GM18868 (cell line): ENCODE measurements around the gene RERE.

Experiments
- ATAC-seq: cut with Tn5 transposase; IDR thresholded peaks from one replicate; pipeline ENCODE4 v1.9.1; 2021; ENCODE audit warnings: mild to moderate bottlenecking, moderate library complexity; ENCODE audit not compliant: unreplicated experiment

Gene RERE

GRCh38 chr1:8325771-8326170 lies 491.7 kb downstream of the RERE start:
- no peak for ATAC-seq

GRCh38 chr1:8324176-8324810 lies 493.1 kb downstream of the RERE start:
- no peak for ATAC-seq

- ATAC-seq = no peak
Measured at GRCh38 chr1:8323706-8324105, 493.7 kb downstream of the RERE start.

- no peak for ATAC-seq
Measured at GRCh38 chr1:8321612-8322011, 495.8 kb downstream of the RERE start.

- ATAC-seq = no peak
Measured at GRCh38 chr1:8318436-8318835, 499.0 kb downstream of the RERE start.

GRCh38 chr1:8317647-8318381 lies 499.6 kb downstream of the RERE start, which contains the start of gene SLC45A1:
Gene SLC45A1, plus strand, starts transcription at chr1:8318114. Its CDS starts 6,216 bp downstream, at chr1:8324330.
- no peak for ATAC-seq

GRCh38 chr1:8315573-8316475 lies 501.6 kb downstream of the RERE start:
- no peak for ATAC-seq

- ATAC-seq = no peak
Measured at GRCh38 chr1:8314346-8315280, 502.8 kb downstream of the RERE start.

GRCh38 chr1:8313231-8313630 lies 504.2 kb downstream of the RERE start:
- ATAC-seq = no peak

GRCh38 chr1:8312235-8313218 lies 504.9 kb downstream of the RERE start:
- ATAC-seq = no peak

- ATAC-seq = no peak
Measured at GRCh38 chr1:8311068-8311718, 506.2 kb downstream of the RERE start.

- ATAC-seq = no peak
Measured at GRCh38 chr1:8307628-8308027, 509.8 kb downstream of the RERE start.

- no peak for ATAC-seq
Measured at GRCh38 chr1:8303876-8304275, 513.6 kb downstream of the RERE start.

GRCh38 chr1:8303141-8303540 lies 514.3 kb downstream of the RERE start:
- no peak for ATAC-seq
